Germinal center (tissue), 1 donor: ENCODE data around the gene CLDN6.
"Not testable (repeated sequence)": the region's sequence is repeated elsewhere in the genome, so short reads cannot be mapped to it uniquely, and the experiment has no call there.

ENCODE experiments used
- DNase-seq: peaks from one replicate; pipeline ENCODE4 v3.0.0; 2012; ENCODE audit warnings: mixed read lengths, low spot score

CLDN6 gene

DNA sequence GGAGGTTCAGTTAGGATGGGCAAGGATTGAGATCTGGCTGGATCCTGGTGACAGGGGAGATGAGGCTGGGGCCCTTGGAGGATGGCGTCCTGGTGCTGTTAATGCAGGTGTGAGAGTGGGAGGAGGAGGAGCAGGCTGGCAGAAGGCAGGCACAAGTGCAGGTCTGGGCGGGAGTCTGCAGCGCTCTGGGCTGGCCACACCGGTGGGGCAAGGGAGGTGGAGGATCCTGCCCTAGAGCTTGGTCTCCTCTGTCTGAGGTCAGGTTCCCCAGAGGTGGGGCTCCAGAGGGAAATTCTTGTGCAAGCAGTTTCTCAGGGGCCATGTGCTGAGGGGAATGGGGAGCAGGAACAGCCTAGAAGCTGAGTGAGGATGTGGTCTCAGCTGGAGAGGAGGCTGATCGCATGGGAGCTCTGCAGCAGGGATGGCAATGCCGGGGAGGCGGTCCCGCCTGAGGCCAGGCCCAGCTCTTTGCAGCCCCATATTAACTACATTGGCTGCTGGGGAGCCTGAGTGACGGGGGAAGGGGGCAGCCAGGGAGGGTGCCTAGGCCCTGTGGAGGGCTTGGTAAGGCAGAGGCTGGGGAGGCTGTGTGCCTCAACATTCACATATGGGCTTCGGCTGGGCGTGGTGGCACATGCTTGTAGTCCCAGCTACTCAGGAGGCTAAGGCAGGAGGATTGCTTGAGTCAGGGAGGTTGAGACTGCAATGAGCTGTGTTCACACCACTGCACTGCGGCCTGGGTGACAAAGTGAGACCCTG lies 34.8 kb upstream of the CLDN6 start:
- not testable (repeated sequence) for DNase-seq

- DNase-seq, result no peak
Measured at GRCh38 chr16:3051494-3051893, 33.5 kb upstream of the CLDN6 start.

DNA sequence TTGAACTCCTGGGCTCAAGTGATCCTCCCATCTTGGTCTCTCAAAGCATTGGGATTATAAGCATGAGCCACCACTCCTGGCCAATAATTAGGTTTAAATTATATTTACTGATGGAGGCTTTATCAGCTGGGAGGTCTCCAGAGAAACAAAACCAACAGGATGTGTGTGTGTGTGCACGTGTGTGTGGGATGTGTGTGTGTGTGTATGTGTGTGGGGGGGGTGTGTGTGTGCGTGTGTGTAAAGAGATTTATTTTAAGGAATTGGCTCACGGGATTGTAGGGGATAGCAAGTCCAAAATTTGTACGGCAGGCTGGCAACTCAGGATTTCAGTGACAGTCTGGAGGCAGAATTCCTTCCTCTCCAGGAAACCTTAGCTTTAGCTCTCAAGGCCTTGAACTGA lies 33.0 kb upstream of the CLDN6 start:
- no peak for DNase-seq

- no peak for DNase-seq
Measured at GRCh38 chr16:3050487-3050886, 32.5 kb upstream of the CLDN6 start.

DNA sequence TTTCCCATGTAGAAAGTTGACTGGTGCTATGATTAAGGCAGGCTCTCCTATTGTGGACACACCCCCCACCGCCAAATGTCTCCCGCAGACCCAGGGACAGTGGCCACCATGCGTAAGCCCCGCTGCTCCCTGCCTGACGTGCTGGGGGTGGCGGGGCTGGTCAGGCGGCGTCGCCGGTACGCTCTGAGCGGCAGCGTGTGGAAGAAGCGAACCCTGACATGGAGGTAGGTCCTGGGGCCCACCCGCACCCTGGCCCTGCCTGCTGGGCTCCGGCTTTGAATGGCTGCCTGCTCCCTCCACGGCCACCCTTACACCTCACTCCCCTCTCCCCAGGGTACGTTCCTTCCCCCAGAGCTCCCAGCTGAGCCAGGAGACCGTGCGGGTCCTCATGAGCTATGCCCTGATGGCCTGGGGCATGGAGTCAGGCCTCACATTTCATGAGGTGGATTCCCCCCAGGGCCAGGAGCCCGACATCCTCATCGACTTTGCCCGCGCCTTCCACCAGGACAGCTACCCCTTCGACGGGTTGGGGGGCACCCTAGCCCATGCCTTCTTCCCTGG lies 32.0 kb upstream of the CLDN6 start:
- no peak for DNase-seq

DNA sequence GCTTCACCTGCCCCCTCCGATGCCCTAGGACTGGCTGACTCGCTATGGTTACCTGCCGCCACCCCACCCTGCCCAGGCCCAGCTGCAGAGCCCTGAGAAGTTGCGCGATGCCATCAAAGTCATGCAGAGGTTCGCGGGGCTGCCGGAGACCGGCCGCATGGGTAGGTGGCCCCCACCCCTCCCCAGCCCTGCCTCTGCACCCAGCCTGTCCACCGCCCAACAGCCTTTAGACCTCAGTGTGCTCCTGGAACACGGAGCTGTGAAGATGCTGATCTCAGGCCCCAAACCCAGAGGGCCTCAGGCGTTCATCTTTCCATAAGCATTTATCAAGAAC lies 29.4 kb upstream of the CLDN6 start:
- no peak for DNase-seq

GRCh38 chr16:3046641-3047386 lies 28.8 kb upstream of the CLDN6 start:
- DNase-seq, result no peak

DNA sequence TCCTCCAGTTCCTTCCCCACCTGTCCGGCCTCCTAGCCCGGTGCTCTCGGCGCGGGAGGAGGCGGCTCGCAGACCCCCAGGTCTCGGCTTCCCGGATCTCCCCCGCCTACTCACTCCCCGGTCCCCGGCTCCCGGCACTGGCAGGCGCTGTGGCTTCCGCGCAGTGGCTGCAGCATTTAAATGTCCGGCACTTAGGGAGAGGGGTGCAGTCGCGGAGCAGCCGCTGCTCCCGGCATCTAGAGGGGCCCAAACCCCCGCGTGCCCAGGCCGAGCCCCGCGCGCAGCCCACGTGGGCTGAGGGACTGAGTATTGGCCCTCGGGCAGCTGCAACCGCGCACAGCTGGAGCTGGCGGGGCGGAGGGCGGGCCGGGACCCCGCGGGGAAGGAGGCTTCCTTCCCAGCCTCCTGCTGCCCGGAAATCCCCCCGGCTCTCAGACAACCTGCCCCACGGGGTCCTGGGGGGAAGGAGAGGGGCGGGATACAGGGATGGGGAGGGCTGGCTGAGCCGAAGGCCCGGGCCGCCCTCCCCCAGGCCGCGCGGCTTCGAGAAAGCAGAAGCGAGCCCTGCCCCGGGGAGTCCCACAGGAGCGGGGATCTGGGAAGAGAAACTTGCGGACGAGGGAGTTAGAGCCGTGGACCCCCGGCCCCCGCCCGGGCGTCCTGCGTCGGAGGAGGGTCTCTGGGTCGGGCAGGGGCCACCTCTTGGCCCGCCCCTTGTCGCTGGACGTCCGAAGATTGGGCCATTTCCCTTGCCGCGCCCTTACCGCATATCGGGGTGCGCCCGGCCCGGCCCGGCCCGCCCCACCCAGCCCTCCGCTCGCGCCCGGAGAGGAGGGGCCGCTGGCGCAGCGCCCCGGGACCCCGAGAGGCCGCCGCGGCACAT lies 28.0 kb upstream of the CLDN6 start, which contains the start of gene MMP25:
MMP25 (plus strand) TSS at position 804 of the 883 bp plus-strand sequence. CDS start 357 bp downstream, outside the sequence.
- DNase-seq, result peak; percentile 74

DNA sequence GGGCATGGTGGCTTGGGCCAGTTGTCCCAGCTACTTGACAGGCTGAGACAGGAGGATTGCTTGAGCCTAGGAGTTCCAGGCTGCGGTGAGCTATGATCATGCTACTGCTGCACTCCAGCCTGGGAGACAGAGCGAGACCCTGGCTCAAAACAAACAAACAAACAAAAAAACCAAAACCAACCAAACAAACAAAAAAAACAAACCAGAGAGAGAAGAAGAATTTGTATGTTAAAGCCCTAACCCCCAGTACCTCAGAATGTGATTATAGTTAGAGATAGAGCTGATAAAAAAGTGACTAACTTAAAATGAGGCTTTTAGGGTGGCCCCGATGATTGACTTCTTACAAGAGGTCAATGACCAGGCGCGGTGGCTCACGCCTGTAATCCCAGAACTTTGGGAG lies 26.7 kb upstream of the CLDN6 start:
- no peak for DNase-seq

DNA sequence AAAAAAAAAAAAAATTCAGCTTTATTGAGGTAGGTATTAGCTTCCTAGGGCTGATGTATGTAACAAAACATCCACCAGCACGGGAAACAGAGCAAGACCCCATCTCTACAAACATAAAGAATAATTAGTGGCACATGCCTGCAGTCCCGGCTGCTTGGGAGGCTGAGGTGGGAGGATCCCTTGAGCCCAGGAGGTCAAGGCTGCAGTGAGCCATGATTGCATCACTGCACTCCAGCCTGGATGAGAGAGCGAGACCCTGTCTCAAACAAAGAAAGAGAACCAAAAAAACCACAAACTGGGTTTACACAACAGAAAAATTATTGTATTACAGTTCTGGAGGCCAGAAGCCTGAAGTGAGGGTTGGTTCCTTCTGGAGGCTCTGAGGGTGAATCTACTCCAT lies 24.4 kb upstream of the CLDN6 start:
- no peak for DNase-seq

GRCh38 chr16:3038896-3039295 lies 20.9 kb upstream of the CLDN6 start:
- DNase-seq, result no peak

DNA sequence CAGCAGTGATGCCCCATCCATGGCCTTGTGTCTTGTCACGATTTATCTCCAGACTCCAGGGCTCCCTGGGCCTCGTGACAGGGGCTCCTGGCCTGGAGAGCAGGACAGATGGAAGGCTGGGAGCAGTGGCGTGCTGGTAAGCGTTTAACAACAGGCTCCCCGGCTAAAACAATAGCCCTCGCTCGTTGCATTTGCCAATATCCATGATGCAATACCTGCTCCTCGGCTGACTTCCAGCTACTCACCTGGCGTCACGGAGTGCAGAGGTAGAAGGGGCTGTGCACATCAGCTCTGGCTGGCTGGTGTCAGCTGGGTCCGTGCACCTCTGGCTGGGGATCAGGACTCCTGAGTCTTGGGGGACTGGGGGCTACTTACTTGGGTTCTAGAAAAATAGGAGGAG lies 20.3 kb upstream of the CLDN6 start:
- DNase-seq, result no peak

- no peak for DNase-seq
Measured at GRCh38 chr16:3036726-3037315, 18.8 kb upstream of the CLDN6 start, which contains the start of gene BICDL2. BICDL2 (minus strand) TSS chr16:3036944; CDS start chr16:3035496, 1,448 bp downstream.

GRCh38 chr16:3035972-3036725 lies 18.2 kb upstream of the CLDN6 start:
- DNase-seq, result no peak

DNA sequence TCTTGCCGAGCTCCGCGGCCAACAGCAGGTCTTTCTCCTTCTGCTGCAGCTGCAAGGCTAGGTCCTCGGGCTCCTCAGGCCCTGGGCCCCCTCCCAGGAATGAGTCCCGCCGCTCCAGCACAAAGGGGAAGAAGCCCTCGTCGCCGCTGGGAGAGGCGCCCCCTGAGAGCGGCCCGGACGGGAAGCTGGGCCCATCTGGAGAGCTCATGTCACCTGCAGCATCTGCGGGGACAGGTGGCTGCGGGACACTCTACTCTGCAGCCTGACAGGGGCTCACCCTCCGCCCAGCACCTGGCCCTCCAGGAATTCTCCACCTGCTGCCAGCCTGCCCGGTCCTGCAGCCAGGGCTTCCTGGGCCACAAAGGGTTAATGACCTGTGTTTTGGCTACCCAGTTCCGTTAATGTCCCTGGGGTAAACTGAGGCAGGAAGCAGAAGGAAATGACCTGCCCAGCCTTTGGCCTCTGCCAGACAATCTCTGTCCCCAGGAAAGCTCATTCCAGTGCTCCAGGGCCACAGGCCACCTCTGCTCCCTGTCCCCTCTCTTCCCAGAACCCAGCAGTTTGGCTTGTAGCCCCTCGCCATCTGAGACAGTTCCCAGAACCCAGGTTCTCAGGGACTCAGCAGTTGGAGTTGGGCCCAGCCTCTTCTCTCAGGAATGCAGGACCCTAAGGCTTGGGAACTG lies 17.4 kb upstream of the CLDN6 start:
- no peak for DNase-seq

GRCh38 chr16:3032624-3033023 lies 14.6 kb upstream of the CLDN6 start:
- DNase-seq, result no peak

GRCh38 chr16:3030222-3031212 lies 12.5 kb upstream of the CLDN6 start:
- DNase-seq, result no peak

DNA sequence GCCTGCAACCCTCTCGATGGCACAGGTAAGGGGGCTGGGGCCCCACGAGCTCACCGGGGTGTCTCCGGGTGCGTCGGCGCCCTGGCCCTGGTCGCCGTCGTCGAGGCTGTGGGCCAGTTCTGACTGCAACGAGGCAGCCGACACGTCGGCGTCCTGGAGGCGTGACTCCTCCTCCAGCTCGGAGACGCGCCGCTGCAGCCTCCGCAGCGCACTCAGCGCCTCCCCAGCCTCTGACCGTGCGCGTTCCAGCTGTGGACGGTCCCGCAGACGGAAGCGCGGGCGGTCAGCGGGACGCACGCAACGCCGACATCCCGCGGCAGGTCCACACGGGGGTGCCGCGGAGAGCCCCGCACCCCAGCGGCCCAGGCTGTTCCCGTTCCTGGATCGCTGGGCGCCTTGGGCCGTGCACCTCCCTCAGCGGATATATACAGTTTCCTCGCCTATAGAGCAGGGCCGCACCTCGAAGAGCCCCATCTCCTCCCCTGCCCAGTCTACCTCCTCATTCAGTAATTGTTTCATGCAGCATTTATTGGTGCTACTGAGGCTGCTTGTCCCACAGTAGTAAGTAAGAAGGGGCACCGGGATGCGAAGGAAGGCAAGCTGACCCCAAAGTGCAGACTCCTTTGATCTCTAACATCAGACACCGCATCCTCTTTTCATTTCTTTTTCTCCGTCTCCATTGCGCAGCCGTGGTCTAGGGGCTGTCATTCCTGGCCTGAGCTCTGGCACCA lies 11.7 kb upstream of the CLDN6 start:
- DNase-seq, result no peak
